Thyroid gland (tissue), 4 donors: Measurements from ENCODE around the gene SYTL3.

ENCODE experiments used
- POLR2A ChIP-seq, 2 donors: fragments of 450-650 bp; IDR thresholded peaks; one replicate each; pipeline ENCODE4 v1.6.1; 2017; ENCODE audit warnings: antibody characterized with exemption in 2 of 2, mild to moderate bottlenecking in 2 of 2, moderate library complexity in 1 of 2
- TF ChIP-seq, protein P1 (sequence below), 6 experiments: fragments of 200-600 bp in 3 of 6; fragments of 450-650 bp in 3 of 6; sonication (generic) in 3 of 6; IDR thresholded peaks; one replicate each; pipeline ENCODE4 v1.5.1; 2016 to 2019; ENCODE audit warnings: antibody characterized with exemption in 6 of 6, mild to moderate bottlenecking in 2 of 6, inconsistent platforms in 1 of 6, moderate library complexity in 1 of 6

DNA sequence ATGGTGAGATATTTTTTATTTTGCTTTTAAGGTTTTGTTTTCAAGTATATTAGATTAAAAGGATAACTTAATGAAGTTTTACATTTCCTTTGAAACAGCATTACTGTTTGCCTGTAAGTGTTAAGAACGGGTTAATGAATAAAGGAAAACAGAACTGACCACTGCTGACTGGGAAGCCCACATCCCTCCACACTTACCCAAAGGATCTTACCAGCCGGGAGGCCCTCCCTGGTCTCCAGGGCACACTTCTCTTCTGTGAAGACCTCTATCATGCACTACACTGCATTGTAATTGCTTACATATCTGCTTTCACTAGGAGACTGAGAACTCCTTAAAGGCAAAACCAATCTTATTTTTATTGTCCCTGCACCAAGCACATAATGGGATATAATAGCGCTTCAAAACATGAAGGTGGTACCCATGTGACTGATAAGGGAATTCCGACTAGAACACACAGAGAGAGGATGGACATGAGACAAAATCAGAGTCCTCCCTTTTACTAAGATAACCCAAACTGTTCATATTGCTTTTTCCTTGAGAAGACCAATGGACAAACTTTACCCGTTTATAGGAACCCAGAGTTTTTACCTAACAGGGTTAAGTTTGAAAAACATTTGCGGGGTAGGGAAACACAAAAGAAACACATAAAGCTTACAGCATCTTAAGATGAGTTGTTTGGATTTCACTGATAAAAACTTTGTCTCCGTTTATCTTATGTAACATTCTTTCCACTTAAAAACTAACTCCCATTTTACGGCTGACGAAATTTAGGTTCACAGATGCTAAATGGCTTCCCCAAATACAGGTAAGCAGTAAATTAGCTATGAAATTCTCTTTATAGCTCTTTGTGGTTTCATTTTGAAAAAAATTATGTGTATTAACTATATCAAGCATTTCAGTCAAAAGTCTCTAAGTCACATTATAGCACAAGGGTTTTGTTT is 160.6 kb downstream of the SYTL3 start:
- no peak for TF ChIP-seq POLR2A (IDR thresholded peaks at IDR 0.05)
- TF ChIP-seq, protein P1, sequence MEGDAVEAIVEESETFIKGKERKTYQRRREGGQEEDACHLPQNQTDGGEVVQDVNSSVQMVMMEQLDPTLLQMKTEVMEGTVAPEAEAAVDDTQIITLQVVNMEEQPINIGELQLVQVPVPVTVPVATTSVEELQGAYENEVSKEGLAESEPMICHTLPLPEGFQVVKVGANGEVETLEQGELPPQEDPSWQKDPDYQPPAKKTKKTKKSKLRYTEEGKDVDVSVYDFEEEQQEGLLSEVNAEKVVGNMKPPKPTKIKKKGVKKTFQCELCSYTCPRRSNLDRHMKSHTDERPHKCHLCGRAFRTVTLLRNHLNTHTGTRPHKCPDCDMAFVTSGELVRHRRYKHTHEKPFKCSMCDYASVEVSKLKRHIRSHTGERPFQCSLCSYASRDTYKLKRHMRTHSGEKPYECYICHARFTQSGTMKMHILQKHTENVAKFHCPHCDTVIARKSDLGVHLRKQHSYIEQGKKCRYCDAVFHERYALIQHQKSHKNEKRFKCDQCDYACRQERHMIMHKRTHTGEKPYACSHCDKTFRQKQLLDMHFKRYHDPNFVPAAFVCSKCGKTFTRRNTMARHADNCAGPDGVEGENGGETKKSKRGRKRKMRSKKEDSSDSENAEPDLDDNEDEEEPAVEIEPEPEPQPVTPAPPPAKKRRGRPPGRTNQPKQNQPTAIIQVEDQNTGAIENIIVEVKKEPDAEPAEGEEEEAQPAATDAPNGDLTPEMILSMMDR (IDR thresholded peaks at IDR 0.05) = no peak
